HG02642 (cell line): ENCODE data around the gene NIT2.
"Not testable (repeated sequence)": the region's sequence is repeated elsewhere in the genome, so short reads cannot be mapped to it uniquely, and the experiment has no call there.

Experiments used
- ATAC-seq: cut with Tn5 transposase; IDR thresholded peaks from one replicate; pipeline ENCODE4 v1.9.1; 2021; ENCODE audit warnings: mild to moderate bottlenecking; ENCODE audit not compliant: unreplicated experiment, poor library complexity

NIT2 gene, protein sequence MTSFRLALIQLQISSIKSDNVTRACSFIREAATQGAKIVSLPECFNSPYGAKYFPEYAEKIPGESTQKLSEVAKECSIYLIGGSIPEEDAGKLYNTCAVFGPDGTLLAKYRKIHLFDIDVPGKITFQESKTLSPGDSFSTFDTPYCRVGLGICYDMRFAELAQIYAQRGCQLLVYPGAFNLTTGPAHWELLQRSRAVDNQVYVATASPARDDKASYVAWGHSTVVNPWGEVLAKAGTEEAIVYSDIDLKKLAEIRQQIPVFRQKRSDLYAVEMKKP

DNA sequence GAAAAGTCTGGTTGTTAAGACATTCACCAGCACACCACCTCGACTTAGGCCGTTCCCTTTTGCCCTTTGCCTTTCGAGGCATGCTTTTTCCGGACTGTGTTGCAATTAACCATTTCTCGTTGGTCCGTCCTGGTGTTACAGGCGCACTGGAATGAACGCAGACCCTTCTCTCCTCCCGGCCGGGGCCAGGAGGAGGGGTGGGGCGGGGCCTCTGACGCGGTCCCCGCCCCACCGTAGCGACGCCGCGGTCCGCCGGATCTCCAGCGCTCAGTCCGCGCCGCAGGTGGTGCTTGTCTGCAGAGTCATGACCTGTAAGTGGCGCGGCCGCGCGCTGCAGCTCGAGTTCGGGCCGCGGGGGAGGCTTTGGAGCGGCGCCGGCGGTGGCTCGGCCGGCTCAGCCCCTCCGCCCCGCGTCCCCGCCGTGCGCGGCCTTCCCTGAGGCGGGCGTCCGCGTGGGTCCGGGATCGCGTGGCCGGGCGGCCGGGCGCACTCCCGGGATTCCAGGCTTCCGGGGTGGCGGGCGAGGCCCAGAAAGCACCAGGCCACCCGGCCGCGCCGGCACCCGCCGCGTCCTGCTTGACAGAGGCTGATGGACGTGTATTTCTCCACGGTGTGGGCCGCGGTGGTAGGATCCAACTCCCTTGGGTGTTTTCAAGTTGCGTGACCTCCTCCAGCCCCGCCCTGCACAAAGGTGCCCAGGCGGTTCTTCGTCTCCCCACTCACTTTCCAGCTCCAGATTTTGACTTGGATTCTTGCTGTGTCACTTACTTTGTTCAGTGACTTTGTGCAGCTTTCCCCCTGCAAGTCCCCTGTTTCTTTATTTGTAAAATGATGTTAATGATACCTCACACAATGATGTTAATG lies at the start of gene NIT2:
TSS of gene NIT2 (plus strand) at position 270 of the 864 bp plus-strand sequence. CDS start at position 305, 35 bp downstream.
- peak; percentile 95 for ATAC-seq

DNA sequence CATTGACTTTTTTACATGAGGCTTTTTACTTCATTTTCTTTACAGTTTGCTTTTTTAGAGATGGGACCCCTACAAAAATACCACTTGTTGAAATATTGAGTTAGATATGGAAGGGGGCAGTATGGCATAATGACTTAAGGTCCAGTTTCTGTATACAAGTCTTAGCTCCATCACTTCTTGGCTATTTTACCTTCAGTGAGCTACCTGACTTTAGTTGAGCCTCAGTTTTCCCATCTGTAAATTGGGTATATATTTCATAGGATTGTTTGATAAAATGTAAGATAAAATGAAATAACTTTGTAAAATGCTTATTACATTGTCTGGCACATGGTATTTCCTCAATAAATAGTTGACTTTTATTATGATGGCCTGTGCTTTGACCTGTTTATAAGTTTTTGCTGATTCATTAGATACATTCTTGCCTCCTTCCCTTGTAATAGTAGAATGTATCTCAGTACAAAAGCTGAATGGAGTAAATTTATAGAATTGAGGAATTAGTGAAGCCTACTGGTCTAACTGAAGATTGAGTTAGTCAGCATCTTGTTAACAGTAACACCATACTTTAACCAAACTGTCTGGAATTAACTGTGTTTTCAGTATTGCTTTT lies 46.2 kb upstream of the NIT2 start:
- ATAC-seq: no peak

DNA sequence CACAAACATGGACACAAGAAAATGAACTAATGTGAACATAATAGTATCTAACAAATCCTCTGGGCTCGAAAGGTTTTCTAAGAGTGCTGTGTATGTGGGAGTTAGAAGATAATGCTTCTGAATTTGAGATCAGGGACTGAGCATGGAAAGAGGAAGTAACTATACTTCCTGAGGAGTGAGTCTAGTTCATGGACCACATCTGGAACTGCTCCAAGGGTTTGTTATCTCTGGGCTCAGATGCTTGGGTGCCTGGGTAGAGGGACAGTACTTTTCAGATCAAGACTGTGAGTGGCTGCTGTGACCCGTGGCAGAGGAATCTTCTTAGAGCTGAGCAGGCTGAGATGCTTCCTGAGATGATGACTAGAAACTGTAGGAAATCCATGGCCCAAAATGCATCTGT lies 45.2 kb upstream of the NIT2 start:
- no peak for ATAC-seq

DNA sequence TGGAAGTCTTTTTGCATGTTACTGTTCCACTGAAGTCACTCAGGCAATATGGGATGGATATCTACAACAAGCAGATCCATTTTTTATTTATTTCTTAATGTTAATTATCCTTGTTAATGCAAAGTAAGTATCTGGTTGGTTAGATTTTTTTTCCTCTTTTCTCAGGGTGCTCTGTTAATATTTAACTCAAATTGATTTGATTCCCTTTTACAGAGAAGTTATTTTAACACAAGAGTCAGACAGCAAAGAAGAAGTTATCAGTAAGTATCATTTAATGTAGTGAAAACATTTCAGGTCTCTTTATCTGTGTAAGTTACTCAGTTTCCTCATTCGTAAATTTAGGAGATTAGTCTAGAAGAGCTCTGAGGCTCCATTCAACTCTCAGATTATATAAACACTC lies 39.5 kb upstream of the NIT2 start:
- no peak for ATAC-seq

DNA sequence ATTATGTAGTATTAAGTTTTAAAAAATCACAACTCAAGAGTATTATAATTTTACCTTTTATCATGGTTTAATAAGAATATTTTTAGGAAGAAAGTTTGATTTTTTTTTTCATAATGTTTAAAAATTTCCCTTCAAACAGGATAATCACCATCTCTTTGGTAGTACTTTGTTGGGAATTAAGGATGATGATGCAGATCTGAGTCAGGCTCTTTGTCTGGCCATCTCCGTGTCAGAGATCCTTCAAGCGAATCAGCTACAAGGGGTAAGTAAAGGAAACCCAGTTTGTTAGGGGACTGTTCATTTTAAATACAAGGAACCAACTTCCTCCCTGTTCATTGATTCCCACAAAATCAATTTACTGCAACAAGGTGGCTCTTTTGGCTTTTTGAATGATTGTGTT lies 36.8 kb upstream of the NIT2 start:
- ATAC-seq: no peak

DNA sequence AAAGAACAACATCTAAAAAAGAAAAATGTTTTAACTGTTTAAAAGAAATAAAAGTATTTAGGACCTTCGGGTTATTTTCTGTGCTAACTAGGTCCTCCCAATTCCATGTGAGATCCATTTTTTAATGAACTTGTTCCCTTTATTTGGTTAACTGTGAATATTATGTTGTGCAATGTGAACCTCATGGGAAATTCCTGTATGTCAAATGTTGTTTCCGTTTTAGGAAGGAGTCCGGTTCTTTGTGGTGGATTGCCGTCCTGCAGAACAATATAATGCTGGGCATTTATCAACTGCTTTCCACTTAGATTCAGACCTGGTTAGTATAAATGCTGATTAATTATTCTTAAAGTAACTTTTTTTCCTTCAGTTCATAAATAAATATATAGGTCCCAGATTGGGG lies 35.5 kb upstream of the NIT2 start:
- no peak for ATAC-seq

DNA sequence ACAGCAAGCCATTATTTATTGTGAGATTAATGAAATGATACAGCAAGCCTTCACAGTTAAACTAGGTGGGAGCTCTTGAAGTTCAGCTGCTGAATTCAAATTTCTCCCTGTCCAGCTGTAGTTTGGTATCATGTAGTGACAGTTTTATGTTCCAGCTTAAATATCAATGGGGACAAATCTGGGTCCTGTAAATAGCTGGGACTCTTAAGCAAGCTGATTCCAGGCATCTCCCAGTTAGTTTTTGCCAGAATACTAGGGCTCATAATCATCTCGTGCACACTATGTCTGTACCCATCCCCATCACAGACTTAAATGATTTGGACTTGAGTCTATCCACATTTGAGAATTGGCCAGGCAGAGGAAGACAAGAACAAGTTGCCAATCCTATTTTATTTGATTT lies 27.9 kb upstream of the NIT2 start:
- ATAC-seq: no peak

DNA sequence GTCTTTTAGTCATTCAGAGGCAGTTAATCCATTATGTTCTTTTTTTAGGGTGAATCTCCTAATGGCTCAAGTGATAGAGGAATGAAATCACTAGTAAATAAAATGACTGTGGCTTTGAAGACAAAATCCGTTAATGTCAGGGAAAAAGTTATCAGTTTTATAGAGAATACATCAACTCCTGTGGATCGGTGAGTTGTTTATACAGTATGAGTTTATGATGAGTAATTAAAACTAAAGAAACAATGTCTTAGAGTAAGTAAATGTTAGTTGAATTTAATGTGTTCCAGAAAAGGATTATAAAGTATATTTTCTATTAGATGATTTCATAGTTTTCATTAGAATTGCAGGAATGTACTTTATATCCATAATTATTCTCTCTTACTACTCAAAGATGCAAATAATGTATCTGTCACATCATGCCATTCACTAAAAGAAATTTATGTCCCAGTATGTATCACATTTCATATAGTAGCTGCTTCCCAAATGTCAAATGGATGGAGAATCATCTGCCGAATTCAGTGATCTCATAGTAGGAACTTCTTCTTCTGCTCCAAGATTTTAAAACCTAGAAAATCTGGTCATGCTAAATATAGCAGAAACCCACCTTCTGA lies 24.1 kb upstream of the NIT2 start:
- ATAC-seq: no peak

DNA sequence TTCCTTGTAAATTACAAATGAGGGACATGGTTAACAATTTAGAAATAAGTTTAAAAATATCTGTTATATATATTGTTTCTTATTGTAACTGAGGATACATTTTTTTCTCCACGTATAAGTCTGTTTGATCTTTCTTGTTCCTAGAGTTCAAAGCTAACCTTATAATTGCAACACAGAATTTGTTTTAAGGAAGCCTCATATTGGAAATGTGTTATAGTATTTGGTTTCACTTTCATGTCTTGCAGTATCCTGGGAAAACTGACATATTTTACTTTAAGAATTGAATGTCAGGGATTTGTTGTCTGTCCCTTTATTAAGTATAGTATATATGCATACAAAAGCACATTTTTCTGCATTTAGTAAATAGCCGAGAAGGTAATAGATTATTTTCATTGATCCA lies 23.5 kb upstream of the NIT2 start:
- ATAC-seq: no peak

DNA sequence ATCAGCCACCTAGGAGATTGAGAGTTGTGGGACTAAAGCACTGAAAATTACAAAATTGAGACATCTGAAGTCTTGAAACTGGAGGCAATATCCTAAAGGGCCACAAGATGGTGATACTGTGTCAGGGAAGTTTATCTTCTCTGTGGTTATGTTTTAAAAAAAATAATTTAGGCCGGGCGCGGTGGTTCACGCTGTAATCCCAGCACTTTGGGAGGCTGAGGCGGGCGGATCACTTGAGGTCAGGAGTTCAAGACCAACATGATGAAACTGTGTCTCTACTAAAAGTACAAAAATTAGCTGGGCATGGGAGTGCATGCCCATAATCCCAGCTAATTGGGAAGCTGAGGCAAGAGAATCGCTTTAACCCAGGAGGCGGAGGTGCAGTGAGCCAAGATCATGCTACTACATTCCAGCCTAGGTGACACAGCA lies 17.9 kb upstream of the NIT2 start:
- ATAC-seq: no peak

DNA sequence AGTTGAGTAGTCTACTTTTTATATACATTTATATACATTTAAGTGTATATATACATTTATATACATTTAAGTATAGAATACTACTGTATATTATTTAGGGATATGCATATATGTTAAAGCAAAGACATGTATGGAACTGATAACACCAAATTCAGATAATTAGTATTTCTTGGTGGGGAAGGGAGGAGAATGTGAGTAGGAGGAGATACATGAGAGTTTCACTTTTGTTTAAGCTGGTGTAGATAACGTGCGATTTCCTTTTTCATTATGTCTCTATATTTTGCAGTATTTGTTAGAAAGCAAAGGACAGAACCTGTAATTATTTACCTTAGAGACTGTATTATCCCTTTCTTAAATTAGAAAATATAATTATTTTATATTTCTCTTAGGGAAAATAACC lies 16.6 kb upstream of the NIT2 start:
- ATAC-seq: no peak

DNA sequence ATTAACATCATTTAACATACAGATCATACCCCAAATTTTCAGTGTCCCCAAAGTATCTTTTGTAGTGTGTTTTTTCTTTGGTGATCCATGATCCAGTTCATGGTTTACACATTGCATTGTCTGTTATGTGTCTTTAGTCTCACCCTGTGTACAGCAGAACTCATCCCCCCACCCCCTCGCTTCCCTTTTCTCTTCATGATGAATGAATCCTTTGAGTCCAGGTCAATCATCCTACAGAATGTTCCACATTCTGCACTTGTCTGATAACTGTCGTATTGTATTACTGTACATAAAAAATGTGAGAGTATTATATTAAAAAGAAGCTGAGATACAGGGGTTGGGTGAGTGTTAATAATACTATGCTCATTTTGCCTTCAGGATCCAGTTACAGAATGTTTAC lies 14.6 kb upstream of the NIT2 start:
- no peak for ATAC-seq

DNA sequence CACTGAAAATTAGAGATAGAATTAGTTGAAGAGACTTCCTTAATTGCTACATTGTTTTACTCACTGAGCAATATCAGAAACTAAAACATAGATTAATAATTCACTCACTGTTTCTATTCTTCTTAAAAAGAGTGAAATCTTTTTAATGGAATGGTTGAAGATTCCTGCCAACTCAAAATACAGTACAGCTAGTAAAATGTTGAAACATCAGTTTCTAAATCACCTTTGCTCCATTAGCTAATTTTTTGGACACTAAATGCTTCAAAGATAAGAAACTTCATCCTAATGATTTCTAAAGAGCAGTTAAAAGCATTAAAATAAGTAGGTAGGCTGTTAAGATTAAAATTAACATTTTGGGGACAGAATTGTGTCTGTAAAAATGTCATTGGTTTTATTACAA lies 10.5 kb upstream of the NIT2 start:
- no peak for ATAC-seq

DNA sequence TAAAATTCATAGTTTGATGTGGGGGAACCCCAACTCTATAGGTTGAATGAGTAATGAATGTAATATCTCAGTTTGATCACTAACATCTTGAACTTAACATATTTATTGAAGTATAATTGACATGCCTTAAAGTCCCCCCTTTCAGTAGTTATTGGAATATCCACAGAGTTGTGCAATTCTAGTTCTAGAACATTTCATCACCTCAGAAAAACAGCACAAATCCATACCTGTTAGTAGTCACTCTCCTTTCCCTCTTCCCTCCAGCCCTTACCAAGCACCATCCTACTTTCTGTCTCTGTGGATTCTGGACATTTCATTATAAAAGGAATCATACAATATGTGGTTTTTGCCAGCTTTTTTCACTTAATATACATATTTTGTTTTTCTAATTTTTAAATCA lies 8.7 kb upstream of the NIT2 start:
- ATAC-seq: no peak

DNA sequence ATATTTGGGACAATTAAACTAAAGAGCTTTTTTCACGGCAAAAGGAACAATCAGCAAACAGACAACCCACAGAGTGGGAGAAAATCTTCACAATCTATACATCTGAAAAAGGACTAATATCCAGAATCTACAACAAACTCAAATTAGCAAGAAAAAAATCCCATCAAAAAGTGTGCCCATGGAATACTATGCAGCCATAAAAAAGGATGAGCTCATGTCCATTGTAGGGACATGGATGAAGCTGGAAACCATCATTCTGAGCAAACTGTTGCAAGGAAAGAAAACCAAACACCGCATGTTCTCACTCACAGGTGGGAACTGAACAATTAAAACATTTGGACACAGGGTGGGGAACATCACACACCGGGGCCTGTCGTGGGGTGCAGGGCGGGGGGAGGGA lies 7.2 kb upstream of the NIT2 start:
- ATAC-seq: not testable (repeated sequence)

DNA sequence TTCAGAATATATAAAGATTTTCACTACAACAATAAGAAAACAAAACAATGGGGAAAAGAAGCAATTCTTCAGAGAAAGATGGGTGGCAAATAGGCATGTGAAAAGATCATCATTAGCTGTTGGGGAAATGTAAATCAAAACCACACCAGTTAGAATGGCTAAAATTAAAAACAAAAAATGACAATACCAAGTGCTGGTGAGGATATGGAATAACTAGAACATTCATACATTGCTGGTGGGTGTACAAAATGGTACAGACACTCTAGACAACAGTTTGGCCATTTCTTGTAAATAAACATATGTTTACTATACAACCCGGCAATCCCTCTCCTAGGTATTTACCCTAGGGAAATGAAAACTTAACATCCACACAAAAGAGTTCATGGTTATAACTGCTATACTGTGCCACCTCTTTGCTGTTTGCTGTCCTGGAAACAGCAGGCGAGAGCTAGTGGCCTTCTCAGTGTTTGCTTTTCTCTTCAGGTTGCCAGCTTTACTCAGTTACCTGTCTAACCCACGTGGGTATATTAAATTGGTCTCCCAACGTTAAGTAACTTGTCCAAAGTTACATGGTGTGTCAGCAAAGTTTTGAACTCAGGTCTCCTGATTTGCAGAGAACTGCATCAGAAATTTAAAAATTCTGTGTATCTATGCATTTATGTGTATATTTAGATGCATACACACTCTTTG lies 4.6 kb upstream of the NIT2 start:
- ATAC-seq: no peak

DNA sequence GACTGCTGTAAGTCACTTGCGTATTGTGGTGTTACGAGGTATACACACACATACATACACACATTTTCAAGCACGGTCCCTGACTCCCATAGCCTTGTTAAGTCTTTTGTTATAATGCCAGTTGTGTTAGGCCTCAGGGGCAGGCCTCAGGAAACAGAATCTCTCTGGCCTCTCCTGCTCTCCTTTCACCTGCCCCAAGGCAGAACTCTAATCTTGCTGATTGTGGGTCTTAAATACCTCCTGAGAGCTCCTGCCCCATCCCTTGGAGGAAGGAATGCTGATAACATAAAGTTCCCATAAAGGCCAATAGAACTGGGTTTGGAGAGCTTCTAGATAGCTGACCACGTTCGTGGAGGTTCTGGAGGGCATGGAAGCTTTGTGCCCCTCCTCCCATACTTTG lies 3.9 kb upstream of the NIT2 start:
- ATAC-seq: no peak

DNA sequence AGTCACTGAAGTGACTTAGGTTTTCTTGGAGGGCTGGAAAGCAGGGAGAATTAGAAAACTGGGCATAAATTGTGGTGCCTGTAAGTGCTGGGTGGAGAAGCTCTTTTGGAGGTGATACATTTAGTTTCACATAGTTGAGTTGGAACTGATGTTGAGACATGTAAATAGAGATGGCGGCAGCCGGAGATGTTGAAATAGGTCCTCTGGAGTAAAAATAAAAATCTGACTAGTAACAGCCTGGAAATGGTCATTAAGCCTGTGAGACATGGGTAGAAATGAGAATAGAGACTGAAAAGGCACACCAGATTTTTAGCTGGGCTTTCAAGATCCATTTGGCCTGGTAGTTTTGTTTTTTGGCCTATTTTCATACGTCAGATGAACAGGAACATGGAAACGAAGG lies 2.9 kb upstream of the NIT2 start:
- no peak for ATAC-seq

DNA sequence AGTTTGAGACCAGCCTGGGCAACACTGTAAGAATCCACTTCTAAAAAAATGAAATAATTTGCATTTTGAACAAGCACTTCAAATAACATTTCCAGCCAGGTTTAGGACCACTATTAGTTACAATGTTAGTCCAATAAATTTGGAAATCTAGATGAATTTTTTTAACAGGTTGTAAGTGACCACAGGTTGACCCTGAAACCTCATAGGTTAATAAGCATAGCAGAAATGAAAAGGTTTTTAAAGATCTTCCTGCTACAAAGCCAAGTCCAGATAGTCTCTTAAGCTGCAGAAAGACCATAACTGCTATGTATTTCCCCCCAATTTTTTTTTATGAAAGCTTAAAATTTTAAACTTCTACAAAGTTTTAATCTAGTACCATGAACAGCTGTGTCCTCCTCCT lies 1.5 kb upstream of the NIT2 start:
- no peak for ATAC-seq

DNA sequence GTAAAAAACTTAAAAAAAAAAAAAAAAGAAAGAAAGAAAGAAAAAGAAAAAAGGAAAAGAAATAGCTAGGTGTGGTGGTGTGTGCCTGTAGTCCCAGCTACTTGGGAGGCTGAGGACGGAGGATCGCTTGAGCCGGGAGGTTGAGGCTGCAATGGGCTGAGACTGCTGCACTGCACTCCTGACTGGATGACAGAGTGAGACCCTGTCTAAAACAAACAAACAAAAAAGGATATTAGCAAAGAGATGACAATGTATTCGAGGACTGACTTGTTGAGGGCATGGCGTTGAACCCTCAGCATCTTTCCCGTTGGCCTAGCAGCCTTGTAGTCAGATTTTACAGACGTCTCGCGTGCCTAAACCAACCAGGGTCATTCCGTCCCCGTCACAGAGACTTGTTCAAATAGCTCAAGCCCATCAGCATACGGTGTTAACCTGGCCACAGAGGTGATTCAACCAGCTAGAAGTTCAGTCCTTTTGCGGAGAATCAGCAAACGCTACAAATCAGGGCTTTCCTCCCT lies 528 bp upstream of the NIT2 start:
- no peak for ATAC-seq
